SK-N-MC (cell line): ENCODE measurements around the gene DUSP16.

Experiments used
- EZH2 ChIP-seq: fragments of 200-600 bp; sonication (generic); IDR thresholded peaks from one replicate; pipeline ENCODE4 v1.6.1; 2017; ENCODE audit warnings: antibody characterized with exemption
- POLR2AphosphoS5 ChIP-seq: IDR thresholded peaks from 2 replicates; pipeline ENCODE4 v1.6.1; 2012; ENCODE audit warnings: mild to moderate bottlenecking, low read depth, low read length, borderline replicate concordance

- TF ChIP-seq POLR2AphosphoS5 (no peak), EZH2 (no peak)
Measured at GRCh38 chr12:12503384-12504078, 59.1 kb downstream of the DUSP16 start.
